NCI-H2171 treated with DMSO at 0.1 percent for 48 hours (cell line): Measurements from ENCODE around the gene HGFAC.
"Not testable (repeated sequence)": the region's sequence is repeated elsewhere in the genome, so short reads cannot be mapped to it uniquely, and the experiment has no call there.

Experiments used
- DNase-seq: peaks from one replicate; lab custom pipeline; 2025; lab: John Stamatoyannopoulos, UW

Gene HGFAC

DNA sequence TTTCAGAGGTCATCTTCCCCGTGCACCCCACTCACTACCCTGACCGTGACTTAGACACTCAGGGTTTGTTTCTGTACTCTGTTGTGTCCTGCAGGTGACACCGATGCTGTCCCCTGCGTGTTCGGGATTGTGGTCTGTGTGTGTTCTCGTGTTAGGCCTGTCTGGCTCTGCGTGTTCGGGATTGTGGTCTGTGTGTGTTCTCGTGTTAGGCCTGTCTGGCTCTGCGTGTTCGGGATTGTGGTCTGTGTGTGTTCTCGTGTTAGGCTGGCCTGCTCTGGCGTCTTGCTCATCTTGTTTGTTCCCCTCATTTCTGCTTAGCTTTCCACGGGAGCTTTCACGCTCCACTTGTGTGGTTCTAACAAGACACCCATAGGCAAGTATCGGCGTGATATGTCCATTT, 30.6 kb upstream of the HGFAC start:
- not testable (repeated sequence) for DNase-seq

GRCh38 chr4:3411676-3412075, 30.1 kb upstream of the HGFAC start:
- no peak for DNase-seq

DNA sequence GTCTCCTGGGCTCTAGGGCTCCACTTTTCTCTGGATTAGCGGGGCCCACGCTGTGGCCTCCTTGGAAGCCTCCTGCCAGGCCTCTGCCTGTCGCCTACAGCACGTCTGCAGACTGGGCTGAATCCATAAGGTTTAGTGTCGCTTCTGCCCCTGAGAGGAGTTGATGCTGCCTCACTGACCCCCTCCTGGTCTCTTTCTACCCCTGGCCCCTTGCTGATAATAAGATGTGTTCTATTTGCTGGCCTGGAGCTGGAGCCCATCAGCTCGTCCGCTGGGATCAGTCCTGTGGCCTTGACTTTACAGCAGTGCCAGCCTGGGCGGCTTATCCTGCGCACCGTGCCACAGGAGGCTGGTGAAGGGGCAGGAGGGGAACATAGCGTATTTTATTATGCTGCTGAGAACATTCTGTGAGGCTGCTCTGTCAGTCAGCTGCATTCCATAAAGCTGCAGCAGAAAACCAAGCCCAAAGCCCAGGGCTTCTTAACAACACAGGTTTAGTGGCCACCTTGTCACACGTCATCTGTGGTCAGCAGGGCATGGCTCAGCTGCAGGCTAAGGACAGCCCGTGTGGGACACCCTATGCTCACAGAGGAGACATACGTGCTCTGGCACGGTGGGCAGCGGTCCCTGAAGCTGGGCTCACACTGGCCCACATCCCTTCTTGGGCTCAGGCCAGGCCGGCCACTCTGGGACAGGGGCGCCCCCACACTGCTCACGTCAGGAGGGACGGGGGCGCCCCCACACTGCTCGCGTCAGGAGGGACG, 29.3 kb upstream of the HGFAC start:
- no peak for DNase-seq

GRCh38 chr4:3413217-3413671, 28.5 kb upstream of the HGFAC start:
- no peak for DNase-seq

DNA sequence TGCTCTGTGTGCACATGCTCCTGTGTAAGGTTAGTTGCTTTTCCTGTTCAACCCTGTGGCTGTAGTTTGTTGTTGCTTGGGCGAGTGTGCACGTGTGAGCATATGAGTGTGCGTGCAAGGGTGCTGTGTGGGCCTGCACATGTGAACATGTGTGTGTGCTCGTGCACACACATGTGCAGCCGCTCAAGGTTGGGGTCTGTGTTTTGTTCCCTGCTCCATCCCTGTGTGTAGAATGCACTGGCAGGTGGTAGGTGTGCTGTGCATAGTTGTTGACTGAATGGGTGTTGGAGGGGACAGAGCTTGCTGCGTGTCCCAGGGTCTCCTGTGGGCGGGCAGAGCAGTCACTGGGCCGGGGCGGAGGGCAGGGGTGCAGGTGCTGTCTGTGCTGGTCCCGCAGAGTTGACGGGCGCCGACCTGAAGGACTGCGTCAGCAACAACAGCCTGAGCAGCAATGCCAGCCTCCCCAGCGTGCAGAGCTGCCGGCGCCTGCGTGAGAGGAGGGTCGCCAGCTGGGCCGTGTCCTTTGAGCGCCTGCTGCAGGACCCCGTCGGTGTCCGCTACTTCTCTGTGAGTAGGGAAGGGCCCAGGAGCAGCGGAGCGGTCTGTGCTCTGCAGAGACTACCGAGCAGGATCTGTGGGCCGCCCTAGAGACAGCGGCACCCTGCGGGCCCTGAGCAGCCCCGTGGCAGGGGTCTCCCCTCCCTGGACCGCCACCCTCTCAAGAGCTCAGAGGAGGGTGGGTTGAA, 27.9 kb upstream of the HGFAC start:
- DNase-seq, result no peak

GRCh38 chr4:3414421-3415279, 27.1 kb upstream of the HGFAC start:
- no peak for DNase-seq

DNA sequence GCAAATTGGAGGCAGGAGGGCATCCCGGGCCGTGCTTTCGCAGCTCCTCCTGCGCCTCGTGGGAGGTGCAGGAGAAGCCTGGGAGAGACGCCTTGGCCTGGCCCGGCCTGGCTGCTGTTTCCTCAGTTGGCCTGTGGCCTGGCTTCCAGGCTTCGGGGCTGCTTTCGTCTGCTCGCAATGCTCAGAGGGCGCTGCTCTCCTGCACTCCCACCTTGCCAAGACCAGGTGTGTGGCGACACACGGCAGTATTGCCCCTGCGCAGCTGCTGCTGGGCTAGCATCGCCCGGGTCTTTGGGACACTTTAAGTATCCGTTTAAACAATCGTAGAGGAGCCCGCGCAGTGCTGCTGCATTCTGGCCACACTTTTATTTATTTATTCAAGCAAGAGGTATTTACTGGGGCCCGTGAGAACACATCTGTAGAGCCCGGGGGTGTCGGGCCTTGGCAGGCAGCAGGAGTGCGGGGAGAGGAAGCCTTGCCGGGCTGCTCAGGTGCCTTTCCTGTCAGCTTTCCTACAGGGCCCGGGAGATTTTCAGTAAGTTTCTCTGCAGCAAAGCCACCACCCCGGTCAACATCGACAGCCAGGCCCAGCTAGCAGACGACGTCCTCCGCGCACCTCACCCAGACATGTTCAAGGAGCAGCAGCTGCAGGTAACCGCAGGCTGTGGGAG, 26.2 kb upstream of the HGFAC start:
- DNase-seq, result no peak

DNA sequence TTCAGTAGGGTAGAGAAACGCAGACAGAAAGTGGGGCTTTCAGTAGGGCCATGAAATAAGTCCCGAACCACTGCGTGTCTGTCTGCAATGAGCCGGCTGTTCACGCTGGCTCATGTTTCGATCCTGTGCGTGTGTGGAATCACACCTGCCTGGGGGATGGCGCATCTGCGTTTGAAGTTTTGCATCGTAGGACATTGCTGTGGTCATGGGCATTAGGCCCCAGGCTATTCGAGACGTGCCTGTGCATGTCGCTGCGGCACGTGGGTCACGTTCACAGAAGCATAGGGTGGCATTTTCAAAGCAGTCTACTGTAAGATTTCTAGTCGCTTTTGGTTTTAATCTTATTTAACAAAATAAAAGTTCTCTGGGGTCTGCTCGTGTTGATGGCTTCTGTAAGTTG, 25.5 kb upstream of the HGFAC start:
- no peak for DNase-seq

DNA sequence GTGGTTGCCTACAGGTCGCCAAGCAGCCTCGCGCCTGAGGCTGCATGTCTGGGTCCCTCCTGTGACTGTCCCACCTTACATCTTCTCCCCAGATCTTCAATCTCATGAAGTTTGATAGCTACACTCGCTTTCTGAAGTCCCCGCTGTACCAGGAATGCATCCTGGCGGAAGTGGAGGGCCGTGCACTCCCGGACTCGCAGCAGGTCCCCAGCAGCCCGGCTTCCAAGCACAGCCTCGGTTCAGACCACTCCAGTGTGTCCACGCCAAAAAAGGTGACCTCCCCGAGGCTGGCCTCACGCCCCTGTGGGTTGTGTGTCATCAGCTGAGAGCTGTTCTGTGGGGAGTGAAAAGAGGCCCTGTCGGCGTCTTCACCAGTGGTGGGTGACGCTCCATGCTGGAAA, 24.9 kb upstream of the HGFAC start:
- no peak for DNase-seq

DNA sequence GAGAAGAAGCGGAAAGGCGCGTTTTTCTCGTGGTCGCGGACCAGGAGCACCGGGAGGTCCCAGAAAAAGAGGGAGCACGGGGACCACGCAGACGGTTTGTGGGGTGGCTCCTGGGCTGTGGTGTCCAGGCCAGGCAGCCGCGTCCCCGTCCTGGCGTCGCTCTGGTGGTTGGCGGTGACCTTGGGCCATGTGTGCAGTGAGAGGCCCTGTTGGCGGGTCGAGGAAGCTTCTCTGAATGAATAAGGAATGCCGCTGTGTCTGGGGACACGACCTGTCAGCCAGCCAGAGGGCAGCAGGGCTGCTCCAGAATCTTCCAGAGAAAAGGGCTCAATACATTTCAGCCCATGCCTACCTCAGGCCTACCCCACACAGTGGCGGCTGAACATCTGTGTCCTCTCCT, 24.3 kb upstream of the HGFAC start:
- DNase-seq, result no peak

DNA sequence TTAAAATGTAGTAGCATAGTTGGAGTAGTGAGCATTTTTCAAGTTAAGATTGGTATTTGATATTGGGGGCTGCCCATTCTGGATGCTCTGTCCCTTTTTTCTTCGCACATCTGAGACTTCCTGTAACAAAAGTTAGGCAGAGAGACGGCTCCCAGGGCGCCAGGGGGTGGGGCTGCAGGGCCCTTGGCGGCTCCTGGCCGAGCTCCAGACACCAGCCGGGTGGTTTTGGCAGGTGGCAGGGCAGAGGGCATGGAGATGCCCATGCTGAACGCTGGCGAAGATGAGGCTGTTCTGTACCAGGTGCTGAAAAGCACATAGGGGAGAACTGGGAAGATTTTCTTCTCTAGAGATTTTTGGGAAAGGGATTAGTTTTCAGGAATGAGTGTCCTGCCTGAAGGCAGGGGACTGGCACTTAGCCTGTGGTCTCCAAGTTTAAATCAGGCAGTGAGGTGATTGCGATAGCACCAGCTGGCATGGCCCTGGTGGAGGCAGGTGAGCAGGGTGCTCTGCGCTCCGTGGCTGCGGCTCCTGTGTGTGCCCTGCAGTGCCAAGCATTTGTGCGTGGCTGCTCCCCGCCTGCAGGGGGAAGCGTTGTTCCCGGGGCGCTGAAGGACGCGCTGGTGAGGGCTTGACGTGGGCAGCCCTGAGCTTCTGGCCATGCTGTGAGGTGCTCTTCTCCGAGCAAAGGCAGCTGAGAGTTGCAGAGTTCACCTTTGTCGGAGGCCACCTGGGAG, 23.6 kb upstream of the HGFAC start:
- peak; percentile 21 for DNase-seq

DNA sequence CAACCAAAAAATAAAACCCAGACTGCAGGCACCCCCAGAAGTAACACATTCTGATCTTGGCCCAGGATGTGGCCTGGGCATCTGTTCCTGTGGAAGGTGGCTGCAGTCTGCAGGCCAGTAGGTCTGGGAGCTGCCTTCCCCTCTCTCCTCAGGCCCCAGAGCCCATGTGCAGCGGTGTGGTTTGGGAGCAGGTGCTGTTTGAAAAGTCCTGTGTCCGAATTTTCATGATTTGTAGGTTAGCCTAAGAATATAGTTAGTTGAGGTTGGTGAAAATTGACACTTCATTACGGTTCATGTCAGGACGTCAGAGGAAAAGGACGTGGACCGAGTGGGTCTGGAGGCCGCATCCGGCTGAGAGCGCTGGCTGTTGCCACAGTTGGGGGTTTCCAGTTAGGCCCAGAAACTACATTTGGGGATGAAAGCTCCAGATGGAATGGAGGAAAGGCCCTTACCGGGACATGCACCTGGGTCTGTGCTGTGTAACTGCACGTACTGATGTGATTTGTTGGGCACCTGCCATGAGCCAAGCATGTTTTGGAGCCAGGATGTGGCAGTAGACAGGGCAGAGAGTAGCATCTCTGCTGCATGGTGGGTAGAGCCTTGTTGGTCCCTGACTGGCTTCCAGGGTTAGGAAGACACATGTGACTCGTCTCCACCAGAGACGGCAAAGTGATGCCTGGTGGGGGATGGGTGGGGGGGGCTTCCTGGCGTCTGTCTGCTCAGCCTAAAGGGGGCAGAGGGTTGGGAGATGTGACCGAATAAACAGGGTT, 21.7 kb upstream of the HGFAC start:
- DNase-seq, result no peak

DNA sequence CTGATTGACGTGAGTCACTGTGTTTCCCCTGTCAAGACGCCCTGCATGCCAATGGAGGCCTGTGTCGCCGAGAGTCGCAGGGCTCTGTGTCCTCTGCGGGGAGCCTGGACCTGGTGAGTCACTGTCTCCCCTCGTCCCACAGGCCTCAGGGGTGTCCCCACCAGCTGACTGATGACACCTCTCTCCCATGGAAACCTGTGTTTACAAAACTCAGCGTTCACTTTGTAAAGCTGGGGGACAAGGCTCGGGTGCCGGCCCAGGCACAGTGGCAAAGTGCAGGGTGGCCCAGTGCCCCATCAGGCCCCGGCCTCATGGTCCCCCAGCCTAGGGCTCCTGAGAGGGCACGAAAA, 21.2 kb upstream of the HGFAC start:
- DNase-seq, result no peak

GRCh38 chr4:3420956-3421355, 20.8 kb upstream of the HGFAC start:
- no peak for DNase-seq

GRCh38 chr4:3421470-3421869, 20.3 kb upstream of the HGFAC start:
- DNase-seq, result no peak

DNA sequence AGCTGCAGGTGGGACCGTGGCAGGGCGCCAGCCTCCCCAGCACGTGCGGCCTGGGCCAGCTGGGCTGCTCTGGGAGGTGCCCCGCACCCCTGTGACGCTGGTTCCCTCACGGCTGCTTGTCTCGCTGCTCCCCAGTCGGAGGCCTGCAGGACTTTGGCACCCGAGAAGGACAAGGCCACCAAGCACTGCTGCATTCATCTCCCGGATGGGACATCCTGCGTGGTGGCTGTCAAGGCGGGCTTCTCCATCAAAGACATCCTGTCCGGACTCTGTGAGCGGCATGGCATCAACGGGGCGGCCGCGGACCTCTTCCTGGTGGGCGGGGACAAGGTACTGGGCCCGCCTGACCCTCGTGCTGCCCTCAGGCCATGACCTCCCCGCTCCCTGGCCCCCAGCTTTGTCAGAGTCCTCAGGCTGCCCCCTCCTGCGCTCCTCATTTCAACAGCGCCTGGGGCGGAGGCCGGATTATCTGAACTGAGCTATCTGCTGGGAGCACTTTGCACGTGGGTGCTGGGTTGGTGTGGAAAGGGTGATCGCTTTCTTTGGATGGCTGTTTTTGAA, 19.4 kb upstream of the HGFAC start:
- no peak for DNase-seq

- DNase-seq, result no peak
Observed at GRCh38 chr4:3422808-3423297, 18.9 kb upstream of the HGFAC start.

- no peak for DNase-seq
Observed at GRCh38 chr4:3423406-3423805, 18.4 kb upstream of the HGFAC start.

DNA sequence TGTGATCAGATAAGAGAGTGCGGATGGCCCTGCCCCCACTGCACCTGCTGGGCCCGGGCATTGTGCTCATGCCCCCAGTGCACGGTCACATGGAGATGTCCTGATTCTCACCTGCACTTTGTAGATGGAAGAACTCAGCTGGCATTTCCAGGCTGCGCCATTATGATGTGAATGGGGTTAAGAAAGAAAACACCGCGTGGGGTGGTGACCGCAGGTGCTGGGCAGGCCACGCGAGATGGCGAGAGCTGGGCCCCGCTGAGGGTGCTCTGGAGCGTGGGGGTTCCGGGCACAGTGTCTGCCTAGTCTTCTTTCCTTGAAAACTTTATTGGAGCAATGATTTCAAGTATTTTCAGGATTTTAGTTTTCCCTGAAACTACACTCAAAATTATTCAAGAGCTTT, 17.8 kb upstream of the HGFAC start:
- DNase-seq, result no peak

DNA sequence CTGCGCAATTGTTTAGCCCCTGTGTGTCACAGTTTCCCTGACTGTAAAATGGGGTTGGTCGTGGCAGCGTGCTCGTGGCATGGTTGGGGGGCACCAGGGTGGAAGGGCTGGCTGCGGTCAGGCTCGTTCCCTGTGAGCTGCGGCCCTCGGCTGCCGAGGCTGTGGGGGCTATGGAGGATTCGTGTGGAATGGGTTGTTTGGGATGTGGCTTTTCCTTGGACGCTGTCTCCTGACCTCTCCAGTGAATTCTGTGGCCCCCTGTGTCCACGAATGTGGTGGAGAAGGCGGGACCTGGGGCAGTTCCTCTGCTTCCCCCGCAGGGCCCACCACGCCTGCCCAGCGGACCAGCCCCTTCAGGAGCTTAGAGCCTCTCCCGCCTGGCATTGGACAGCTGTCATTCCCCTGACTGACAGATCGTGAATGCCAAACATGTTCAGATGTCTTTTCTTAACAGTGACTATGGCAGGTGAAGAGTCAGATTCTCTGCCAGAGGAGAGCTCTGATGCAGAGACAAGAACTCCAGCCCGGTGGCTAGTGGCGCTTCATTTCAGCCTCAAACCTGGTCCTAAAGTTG, 17.2 kb upstream of the HGFAC start:
- no peak for DNase-seq
